ENCODE results near the gene DLG2. TPM values are rescaled to one million over a fixed set of nuclear protein-coding genes. Genes with fewer than 3 reads are reported as not detected.
"Not testable (repeated sequence)": the region's sequence is repeated elsewhere in the genome, so short reads cannot be mapped to it uniquely, and the experiment has no call there.

DLG2 gene
- total RNA-seq, 3 donors from 2014 or later, result 4.3 to 12.3 (median 6.9) TPM

GRCh38 chr11:83454674-83455073, 2172.5 kb downstream of the DLG2 start:
- H3K27me3 ChIP-seq, result no peaks in the 10 kb centered on the region
- H3K36me3 ChIP-seq, result no peaks in the 10 kb centered on the region
- no peaks in the 10 kb centered on the region for H3K9me3 ChIP-seq
- no peak overlapping the region for H3K27ac ChIP-seq
- no peaks in the 10 kb centered on the region for H3K4me1 ChIP-seq
- intact Hi-C loops (cut with DNase I; ENCODE audit: low total_unique reads), result no loop called here
- no peak for DNase-seq (ENCODE audit: low spot score in 2 of 2)
- no peak overlapping the region for H3K4me3 ChIP-seq
- TF ChIP-seq CTCF (IDR thresholded peaks at IDR 0.05), result no peak
- TF ChIP-seq POLR2A (IDR thresholded peaks at IDR 0.05), result no peak
- TF ChIP-seq POLR2AphosphoS5 (IDR thresholded peaks at IDR 0.05), result no peak

GRCh38 chr11:83449338-83449913, 2177.7 kb downstream of the DLG2 start:
- no peak overlapping the region for H3K4me3 ChIP-seq
- DNase-seq (ENCODE audit: low spot score in 2 of 2), result no peak
- H3K4me1 ChIP-seq, result no peaks in the 10 kb centered on the region
- no peaks in the 10 kb centered on the region for H3K9me3 ChIP-seq
- intact Hi-C loops (cut with DNase I; ENCODE audit: low total_unique reads), result no loop called here
- H3K27me3 ChIP-seq, result no peaks in the 10 kb centered on the region
- no peaks in the 10 kb centered on the region for H3K36me3 ChIP-seq
- H3K27ac ChIP-seq, result no peak overlapping the region
- TF ChIP-seq CTCF (IDR thresholded peaks at IDR 0.05) (no peak), POLR2AphosphoS5 (IDR thresholded peaks at IDR 0.05) (no peak), POLR2A (IDR thresholded peaks at IDR 0.05) (no peak)

- no peak overlapping the region for H3K27ac ChIP-seq
- DNase-seq (ENCODE audit: low spot score in 2 of 2), result no peak
- no peak overlapping the region for H3K4me3 ChIP-seq
- H3K36me3 ChIP-seq, result no peaks in the 10 kb centered on the region
- no peaks in the 10 kb centered on the region for H3K9me3 ChIP-seq
- no peaks in the 10 kb centered on the region for H3K4me1 ChIP-seq
- intact Hi-C loops (cut with DNase I; ENCODE audit: low total_unique reads), result no loop called here
- H3K27me3 ChIP-seq, result no peaks in the 10 kb centered on the region
- no peak for TF ChIP-seq CTCF (IDR thresholded peaks at IDR 0.05)
- TF ChIP-seq POLR2A (IDR thresholded peaks at IDR 0.05), result no peak
- no peak for TF ChIP-seq POLR2AphosphoS5 (IDR thresholded peaks at IDR 0.05)
These were observed 2178.5 kb downstream of the DLG2 start for GRCh38 chr11:83448686-83449085.

- not testable (repeated sequence) for H3K36me3 ChIP-seq; DNase-seq (ENCODE audit: low spot score in 2 of 2); H3K4me3 ChIP-seq; H3K4me1 ChIP-seq; H3K9me3 ChIP-seq; H3K27ac ChIP-seq; H3K27me3 ChIP-seq
- intact Hi-C loops (cut with DNase I; ENCODE audit: low total_unique reads), result loop anchor here (5.0 kb wide), 1 partner anchor 607 kb away; no protein-coding TSS in a partner anchor
These were observed 2183.3 kb downstream of the DLG2 start for GRCh38 chr11:83443880-83444279.

- no peaks in the 10 kb centered on the region for H3K36me3 ChIP-seq
- intact Hi-C loops (cut with DNase I; ENCODE audit: low total_unique reads), result loop anchor here (5.0 kb wide), 1 partner anchor 604 kb away; no protein-coding TSS in a partner anchor
- no peak overlapping the region for H3K4me3 ChIP-seq
- no peak overlapping the region for H3K27ac ChIP-seq
- DNase-seq (ENCODE audit: low spot score in 2 of 2), result no peak
- no peaks in the 10 kb centered on the region for H3K9me3 ChIP-seq
- TF ChIP-seq POLR2AphosphoS5 (IDR thresholded peaks at IDR 0.05) (no peak), POLR2A (IDR thresholded peaks at IDR 0.05) (no peak), CTCF (IDR thresholded peaks at IDR 0.05) (no peak)
- no peaks in the 10 kb centered on the region for H3K4me1 ChIP-seq
- H3K27me3 ChIP-seq, result no peaks in the 10 kb centered on the region
These were observed 2185.5 kb downstream of the DLG2 start for GRCh38 chr11:83441601-83442000.
